ENCODE measurements around the gene DCTN2.
"Not testable (repeated sequence)": the region's sequence is repeated elsewhere in the genome, so short reads cannot be mapped to it uniquely, and the experiment has no call there.

The DCTN2 gene

DNA sequence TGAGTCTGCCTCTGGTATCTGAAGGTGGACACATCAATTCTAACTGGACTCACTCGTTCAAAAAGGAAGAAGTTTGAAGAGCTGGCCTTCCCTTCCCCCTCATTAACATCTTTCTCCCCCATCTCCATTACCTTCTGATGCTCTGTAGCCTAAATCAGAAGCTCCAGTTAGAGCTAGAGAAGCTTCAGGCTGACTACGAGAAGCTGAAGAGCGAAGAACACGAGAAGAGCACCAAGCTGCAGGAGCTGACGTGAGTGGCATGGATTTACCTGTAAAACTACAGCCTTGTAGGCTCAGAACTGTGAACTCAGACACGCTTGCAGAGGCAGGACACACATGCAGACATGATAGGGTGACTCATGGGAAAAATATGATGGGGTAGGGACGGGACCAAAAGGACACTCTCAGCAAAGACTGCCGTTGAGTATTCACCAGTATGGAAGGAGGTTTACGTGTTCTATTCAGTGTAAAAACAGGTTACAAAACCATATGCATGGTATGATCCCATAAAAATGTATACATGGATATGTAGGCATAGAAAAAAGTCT, 29.7 kb upstream of the DCTN2 start:
- Histone ChIP-seq H3K9me3 (ENCODE audit: control insufficient read depth, insufficient read depth, low read depth, low read length) (no peaks in the 10 kb centered on the region), H3K27ac (ENCODE audit: low read depth, low read length) (no peak overlapping the region), H3K36me3 (ENCODE audit: control insufficient read depth, insufficient read depth, low read length) (peaks cover 62% of the 10 kb centered on the region), H3K9ac (ENCODE audit: low read length) (no peak overlapping the region), H3K27me3 (ENCODE audit: control insufficient read depth, insufficient read depth, low read length) (no peaks in the 10 kb centered on the region), H3K4me1 (ENCODE audit: control insufficient read depth, insufficient read depth, low read length) (no peaks in the 10 kb centered on the region), H3K4me3 (ENCODE audit: low read depth, low read length) (no peak overlapping the region)

DNA sequence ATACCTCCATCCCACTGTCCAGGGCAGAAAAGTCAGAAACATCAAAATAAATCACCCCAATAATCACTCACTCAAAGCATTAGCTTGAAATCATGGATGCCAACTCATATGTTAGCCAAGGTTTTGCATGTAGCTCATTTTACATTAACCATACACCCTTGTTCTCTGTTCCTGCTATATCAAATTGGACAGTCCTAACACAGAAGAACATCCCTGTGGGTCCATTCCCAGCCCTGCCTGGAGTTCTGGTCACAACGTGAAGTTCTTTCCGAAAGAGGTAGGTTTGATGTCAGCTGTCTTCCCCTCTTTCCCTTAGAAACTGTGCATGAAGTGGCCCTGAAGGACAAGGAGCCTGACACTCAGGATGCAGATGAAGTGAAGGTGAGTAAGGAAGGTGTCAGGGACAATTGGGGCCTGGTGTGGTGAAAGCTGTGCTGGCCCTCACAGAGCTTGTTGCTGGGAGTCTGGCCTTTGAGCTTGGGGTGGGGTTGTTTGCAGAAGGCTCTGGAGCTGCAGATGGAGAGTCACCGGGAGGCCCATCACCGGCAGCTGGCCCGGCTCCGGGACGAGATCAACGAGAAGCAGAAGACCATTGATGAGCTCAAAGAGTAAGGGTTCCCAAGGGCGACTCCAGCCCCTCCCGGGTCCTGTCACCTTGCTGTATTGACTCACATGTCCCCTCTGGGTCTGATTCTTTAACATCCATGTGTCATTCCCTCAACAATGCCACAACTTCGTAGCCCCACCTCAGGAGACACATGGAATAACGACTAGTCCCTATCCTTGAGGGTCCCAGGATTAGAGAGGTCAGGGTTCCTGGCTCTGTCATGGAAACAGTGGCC, 29.0 kb upstream of the DCTN2 start:
- no peak overlapping the region for H3K4me3 ChIP-seq (ENCODE audit: low read depth, low read length)
- no peaks in the 10 kb centered on the region for H3K4me1 ChIP-seq (ENCODE audit: control insufficient read depth, insufficient read depth, low read length)
- H3K27me3 ChIP-seq (ENCODE audit: control insufficient read depth, insufficient read depth, low read length): no peaks in the 10 kb centered on the region
- H3K36me3 ChIP-seq (ENCODE audit: control insufficient read depth, insufficient read depth, low read length): peaks cover 59% of the 10 kb centered on the region
- no peak overlapping the region for H3K9ac ChIP-seq (ENCODE audit: low read length)
- no peak overlapping the region for H3K27ac ChIP-seq (ENCODE audit: low read depth, low read length)
- H3K9me3 ChIP-seq (ENCODE audit: control insufficient read depth, insufficient read depth, low read depth, low read length): no peaks in the 10 kb centered on the region

DNA sequence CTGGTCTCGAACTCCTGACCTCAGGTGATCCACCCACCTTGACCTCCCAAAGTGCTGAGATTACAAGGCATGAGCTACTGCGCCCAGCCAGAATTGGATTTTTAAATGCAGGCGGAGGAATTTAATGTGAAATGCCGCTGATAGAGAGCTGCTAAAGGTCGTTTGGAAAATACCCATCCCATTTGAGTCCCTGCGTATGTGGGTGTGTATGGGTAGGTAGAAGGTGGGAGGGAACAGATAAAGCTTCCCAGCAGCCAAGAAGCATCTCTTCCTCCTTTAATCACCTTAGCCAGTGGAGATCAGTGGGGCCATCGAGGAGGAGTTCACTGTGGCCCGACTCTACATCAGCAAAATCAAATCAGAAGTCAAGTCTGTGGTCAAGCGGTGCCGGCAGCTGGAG, 27.8 kb upstream of the DCTN2 start:
- Histone ChIP-seq H3K36me3 (ENCODE audit: control insufficient read depth, insufficient read depth, low read length) (peaks cover 60% of the 10 kb centered on the region), H3K4me3 (ENCODE audit: low read depth, low read length) (no peak overlapping the region), H3K4me1 (ENCODE audit: control insufficient read depth, insufficient read depth, low read length) (no peaks in the 10 kb centered on the region), H3K27ac (ENCODE audit: low read depth, low read length) (no peak overlapping the region), H3K9me3 (ENCODE audit: control insufficient read depth, insufficient read depth, low read depth, low read length) (no peaks in the 10 kb centered on the region), H3K27me3 (ENCODE audit: control insufficient read depth, insufficient read depth, low read length) (no peaks in the 10 kb centered on the region), H3K9ac (ENCODE audit: low read length) (no peak overlapping the region)

DNA sequence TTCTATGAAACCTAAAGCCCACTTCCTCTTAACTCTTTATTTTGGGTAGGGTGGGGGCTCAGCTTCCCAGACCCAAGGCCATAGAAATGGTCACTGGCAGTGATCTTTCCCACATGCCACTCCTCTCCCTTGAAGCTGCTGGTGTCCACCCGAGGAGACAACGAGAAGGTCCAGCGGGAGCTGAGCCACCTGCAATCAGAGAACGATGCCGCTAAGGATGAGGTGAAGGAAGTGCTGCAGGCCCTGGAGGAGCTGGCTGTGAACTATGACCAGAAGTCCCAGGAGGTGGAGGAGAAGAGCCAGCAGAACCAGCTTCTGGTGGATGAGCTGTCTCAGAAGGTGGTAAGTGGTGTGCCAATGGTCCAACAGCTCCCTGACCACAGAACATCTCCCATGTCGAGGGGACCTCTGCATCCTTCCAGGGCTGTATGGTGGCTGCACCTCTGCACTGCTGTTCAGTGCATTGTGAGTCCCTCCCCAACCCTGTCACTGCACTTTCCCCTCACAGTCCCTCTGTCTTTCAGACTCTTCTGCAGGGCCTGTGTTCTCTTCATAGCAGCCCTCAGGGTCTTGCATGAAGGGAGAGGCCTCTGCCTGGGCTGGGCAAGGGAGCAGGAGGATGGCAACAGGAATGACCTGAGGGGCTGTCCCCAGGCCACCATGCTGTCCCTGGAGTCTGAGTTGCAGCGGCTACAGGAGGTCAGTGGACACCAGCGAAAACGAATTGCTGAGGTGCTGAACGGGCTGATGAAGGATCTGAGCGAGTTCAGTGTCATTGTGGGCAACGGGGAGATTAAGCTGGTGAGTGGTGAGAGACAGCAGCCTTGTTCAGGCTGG, 25.2 kb upstream of the DCTN2 start:
- H3K36me3 ChIP-seq (ENCODE audit: control insufficient read depth, insufficient read depth, low read length): peaks cover 55% of the 10 kb centered on the region
- no peak overlapping the region for H3K9ac ChIP-seq (ENCODE audit: low read length)
- H3K4me1 ChIP-seq (ENCODE audit: control insufficient read depth, insufficient read depth, low read length): no peaks in the 10 kb centered on the region
- no peaks in the 10 kb centered on the region for H3K9me3 ChIP-seq (ENCODE audit: control insufficient read depth, insufficient read depth, low read depth, low read length)
- no peaks in the 10 kb centered on the region for H3K27me3 ChIP-seq (ENCODE audit: control insufficient read depth, insufficient read depth, low read length)
- H3K27ac ChIP-seq (ENCODE audit: low read depth, low read length): no peak overlapping the region
- no peak overlapping the region for H3K4me3 ChIP-seq (ENCODE audit: low read depth, low read length)

DNA sequence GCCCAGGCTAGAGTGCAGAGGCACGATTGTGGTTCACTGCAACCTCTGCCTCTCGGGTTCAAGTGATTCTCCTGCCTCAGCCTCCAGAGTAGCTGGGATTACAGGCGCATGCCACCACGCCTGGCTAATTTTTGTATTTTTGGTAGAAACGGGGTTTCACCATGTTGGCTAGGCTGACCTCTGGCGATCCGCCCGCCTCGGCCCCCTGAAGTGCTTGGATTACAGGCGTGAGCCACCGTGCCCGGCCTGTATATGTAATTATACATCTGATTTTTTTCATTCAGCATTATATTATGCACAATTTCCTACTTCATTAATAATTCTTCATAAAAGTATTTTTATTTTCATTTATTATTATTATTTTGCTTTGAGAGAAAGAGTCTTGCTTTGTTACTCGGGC, 23.4 kb upstream of the DCTN2 start:
- H3K27me3 ChIP-seq (ENCODE audit: control insufficient read depth, insufficient read depth, low read length): not testable (repeated sequence)
- H3K36me3 ChIP-seq (ENCODE audit: control insufficient read depth, insufficient read depth, low read length): peaks cover 39% of the 10 kb centered on the region

DNA sequence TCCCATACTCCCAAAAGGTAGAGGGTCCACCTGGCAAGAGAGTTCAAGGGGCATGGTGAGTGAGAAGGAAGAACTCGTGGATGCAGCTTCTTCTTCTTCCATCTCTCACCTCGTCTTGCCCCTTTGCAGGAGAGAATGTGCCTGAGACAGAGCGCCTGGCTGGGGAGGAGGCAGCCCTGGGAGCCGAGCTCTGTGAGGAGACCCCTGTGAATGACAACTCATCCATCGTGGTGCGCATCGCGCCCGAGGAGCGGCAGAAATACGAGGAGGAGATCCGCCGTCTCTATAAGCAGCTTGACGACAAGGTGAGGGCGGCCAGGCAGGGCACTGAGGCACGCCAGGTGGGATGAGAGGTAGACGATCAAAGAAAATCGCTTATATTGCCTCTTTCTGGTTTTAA, 22.9 kb upstream of the DCTN2 start:
- no peak overlapping the region for H3K27ac ChIP-seq (ENCODE audit: low read depth, low read length)
- peaks cover 35% of the 10 kb centered on the region for H3K36me3 ChIP-seq (ENCODE audit: control insufficient read depth, insufficient read depth, low read length)
- H3K27me3 ChIP-seq (ENCODE audit: control insufficient read depth, insufficient read depth, low read length): no peaks in the 10 kb centered on the region
- H3K9me3 ChIP-seq (ENCODE audit: control insufficient read depth, insufficient read depth, low read depth, low read length): no peaks in the 10 kb centered on the region
- peak overlapping the region; percentile 2 for H3K9ac ChIP-seq (ENCODE audit: low read length)
- no peaks in the 10 kb centered on the region for H3K4me1 ChIP-seq (ENCODE audit: control insufficient read depth, insufficient read depth, low read length)
- no peak overlapping the region for H3K4me3 ChIP-seq (ENCODE audit: low read depth, low read length)

More for the DNA sequence above, 23.4 kb upstream of the DCTN2 start:
- H3K4me3 ChIP-seq (ENCODE audit: low read depth, low read length); H3K27ac ChIP-seq (ENCODE audit: low read depth, low read length); H3K4me1 ChIP-seq (ENCODE audit: control insufficient read depth, insufficient read depth, low read length); H3K9me3 ChIP-seq (ENCODE audit: control insufficient read depth, insufficient read depth, low read depth, low read length); H3K9ac ChIP-seq (ENCODE audit: low read length): not testable (repeated sequence)

DNA sequence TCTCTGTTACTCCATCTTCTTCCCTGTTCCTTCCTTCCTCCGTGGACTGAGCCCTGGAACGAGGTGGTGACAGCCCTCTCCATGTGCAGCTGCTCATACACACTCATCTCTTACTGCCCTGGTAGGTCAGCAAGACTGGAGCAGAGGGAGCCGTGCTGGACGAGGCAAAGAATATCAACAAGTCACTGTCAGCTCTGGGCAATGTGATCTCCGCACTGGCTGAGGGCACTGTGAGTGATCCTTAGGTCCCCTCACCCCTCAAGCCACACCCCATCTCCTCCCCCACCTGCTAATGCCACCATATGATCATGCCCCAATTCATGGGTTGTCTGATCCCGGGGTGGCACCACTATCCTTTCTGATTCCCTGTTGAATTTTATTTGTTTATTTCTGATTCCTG, 21.8 kb upstream of the DCTN2 start:
- no peaks in the 10 kb centered on the region for H3K9me3 ChIP-seq (ENCODE audit: control insufficient read depth, insufficient read depth, low read depth, low read length)
- no peak overlapping the region for H3K4me3 ChIP-seq (ENCODE audit: low read depth, low read length)
- H3K4me1 ChIP-seq (ENCODE audit: control insufficient read depth, insufficient read depth, low read length): no peaks in the 10 kb centered on the region
- H3K27me3 ChIP-seq (ENCODE audit: control insufficient read depth, insufficient read depth, low read length): no peaks in the 10 kb centered on the region
- no peak overlapping the region for H3K27ac ChIP-seq (ENCODE audit: low read depth, low read length)
- no peak overlapping the region for H3K9ac ChIP-seq (ENCODE audit: low read length)
- peaks cover 35% of the 10 kb centered on the region for H3K36me3 ChIP-seq (ENCODE audit: control insufficient read depth, insufficient read depth, low read length)

DNA sequence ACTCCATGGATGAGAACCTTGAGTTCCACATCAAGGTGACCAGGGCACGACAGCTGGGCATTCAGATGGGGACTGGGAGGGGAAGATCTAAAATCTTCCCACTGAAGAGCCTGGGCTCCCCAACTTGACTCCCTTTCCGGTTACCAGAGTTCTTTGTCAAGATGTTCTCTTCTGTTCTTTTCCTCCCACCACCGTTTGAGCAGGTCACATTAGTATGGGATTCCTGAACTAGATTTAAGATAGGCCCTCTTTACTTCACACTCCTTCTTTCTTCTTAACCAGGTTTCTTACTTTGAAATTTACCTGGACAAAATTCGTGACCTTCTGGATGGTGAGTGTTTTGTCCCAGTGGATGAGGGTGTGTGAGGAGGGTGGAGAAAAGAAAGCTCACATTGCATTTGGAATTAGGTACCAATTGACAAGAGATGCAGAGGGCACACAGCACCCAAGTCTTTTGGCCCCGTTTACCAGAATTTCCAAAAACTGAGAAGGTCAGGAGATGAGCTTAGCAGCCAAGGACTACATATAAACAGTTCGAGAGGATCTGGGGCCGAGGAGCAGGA, 17.3 kb upstream of the DCTN2 start:
- H3K27me3 ChIP-seq (ENCODE audit: control insufficient read depth, insufficient read depth, low read length): no peaks in the 10 kb centered on the region
- no peaks in the 10 kb centered on the region for H3K9me3 ChIP-seq (ENCODE audit: control insufficient read depth, insufficient read depth, low read depth, low read length)
- no peaks in the 10 kb centered on the region for H3K4me1 ChIP-seq (ENCODE audit: control insufficient read depth, insufficient read depth, low read length)
- peaks cover 14% of the 10 kb centered on the region for H3K36me3 ChIP-seq (ENCODE audit: control insufficient read depth, insufficient read depth, low read length)
- H3K9ac ChIP-seq (ENCODE audit: low read length): no peak overlapping the region
- no peak overlapping the region for H3K4me3 ChIP-seq (ENCODE audit: low read depth, low read length)
- H3K27ac ChIP-seq (ENCODE audit: low read depth, low read length): no peak overlapping the region

DNA sequence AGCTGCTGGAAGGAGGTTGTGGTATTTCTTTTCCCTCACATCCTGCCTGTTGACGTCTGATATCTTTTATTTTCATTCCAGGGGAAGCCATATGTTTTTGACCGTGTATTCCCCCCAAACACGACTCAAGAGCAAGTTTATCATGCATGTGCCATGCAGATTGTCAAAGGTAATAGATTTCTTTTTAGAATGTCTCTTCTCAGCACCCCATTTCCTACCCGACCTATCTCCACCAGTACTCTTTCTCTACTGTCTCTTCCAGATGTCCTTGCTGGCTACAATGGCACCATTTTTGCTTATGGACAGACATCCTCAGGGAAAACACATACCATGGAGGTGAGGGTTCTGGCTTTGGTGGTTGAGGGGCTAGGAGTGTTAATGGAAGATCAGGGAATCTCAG, 16.4 kb upstream of the DCTN2 start:
- Histone ChIP-seq H3K27ac (ENCODE audit: low read depth, low read length) (no peak overlapping the region), H3K9ac (ENCODE audit: low read length) (no peak overlapping the region), H3K4me1 (ENCODE audit: control insufficient read depth, insufficient read depth, low read length) (no peaks in the 10 kb centered on the region), H3K36me3 (ENCODE audit: control insufficient read depth, insufficient read depth, low read length) (peaks cover 7% of the 10 kb centered on the region; the same call in 1 of the 2 replicates), H3K9me3 (ENCODE audit: control insufficient read depth, insufficient read depth, low read depth, low read length) (no peaks in the 10 kb centered on the region), H3K4me3 (ENCODE audit: low read depth, low read length) (no peak overlapping the region), H3K27me3 (ENCODE audit: control insufficient read depth, insufficient read depth, low read length) (no peaks in the 10 kb centered on the region)

DNA sequence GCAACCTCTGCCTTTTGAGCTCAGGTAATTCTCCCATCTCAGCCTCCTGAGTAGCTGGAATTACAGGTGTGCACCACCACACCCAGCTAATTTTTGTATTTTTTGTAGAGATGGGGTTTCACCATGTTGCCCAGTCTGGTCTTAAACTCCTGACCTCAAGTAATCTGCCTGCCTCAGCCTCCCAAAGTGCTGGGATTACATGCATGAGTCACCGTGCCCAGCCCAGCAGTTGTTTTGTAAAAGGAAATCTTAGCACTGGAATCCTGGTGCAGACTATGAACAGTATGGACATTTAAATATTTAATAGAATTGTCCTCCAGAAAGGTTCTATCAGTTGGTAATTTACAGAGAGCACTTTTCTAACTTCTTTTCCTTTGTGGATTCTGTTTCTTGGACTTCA, 14.1 kb upstream of the DCTN2 start:
- not testable (repeated sequence) for H3K36me3 ChIP-seq (ENCODE audit: control insufficient read depth, insufficient read depth, low read length); H3K9me3 ChIP-seq (ENCODE audit: control insufficient read depth, insufficient read depth, low read depth, low read length); H3K4me1 ChIP-seq (ENCODE audit: control insufficient read depth, insufficient read depth, low read length); H3K9ac ChIP-seq (ENCODE audit: low read length); H3K4me3 ChIP-seq (ENCODE audit: low read depth, low read length); H3K27ac ChIP-seq (ENCODE audit: low read depth, low read length); H3K27me3 ChIP-seq (ENCODE audit: control insufficient read depth, insufficient read depth, low read length)

DNA sequence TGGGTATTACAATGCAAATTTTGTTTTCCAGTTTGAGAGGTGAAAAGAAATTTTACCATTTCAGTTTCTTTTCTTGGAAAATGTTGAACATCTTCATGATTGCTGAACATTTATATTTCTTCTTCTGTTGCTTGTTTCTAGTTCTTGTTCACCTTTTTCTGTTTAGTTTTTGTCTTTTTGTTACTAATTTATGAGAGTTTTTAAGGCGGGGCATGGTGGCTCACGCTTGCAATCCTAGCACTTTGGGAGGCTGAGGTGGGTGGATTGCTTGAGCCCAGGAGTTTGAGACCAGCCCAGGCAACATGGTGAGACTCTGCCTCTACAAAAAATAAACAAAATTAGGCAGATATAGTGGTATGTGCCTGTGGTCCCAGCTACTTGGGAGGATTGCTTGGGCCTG, 13.5 kb upstream of the DCTN2 start:
- Histone ChIP-seq H3K36me3 (ENCODE audit: control insufficient read depth, insufficient read depth, low read length) (peaks cover 7% of the 10 kb centered on the region; the same call in 1 of the 2 replicates), H3K27ac (ENCODE audit: low read depth, low read length) (no peak overlapping the region), H3K4me1 (ENCODE audit: control insufficient read depth, insufficient read depth, low read length) (no peaks in the 10 kb centered on the region), H3K9me3 (ENCODE audit: control insufficient read depth, insufficient read depth, low read depth, low read length) (no peaks in the 10 kb centered on the region), H3K9ac (ENCODE audit: low read length) (no peak overlapping the region), H3K4me3 (ENCODE audit: low read depth, low read length) (no peak overlapping the region), H3K27me3 (ENCODE audit: control insufficient read depth, insufficient read depth, low read length) (no peaks in the 10 kb centered on the region)
